ENCODE measurements around the gene MAN1C1.

Gene MAN1C1

DNA sequence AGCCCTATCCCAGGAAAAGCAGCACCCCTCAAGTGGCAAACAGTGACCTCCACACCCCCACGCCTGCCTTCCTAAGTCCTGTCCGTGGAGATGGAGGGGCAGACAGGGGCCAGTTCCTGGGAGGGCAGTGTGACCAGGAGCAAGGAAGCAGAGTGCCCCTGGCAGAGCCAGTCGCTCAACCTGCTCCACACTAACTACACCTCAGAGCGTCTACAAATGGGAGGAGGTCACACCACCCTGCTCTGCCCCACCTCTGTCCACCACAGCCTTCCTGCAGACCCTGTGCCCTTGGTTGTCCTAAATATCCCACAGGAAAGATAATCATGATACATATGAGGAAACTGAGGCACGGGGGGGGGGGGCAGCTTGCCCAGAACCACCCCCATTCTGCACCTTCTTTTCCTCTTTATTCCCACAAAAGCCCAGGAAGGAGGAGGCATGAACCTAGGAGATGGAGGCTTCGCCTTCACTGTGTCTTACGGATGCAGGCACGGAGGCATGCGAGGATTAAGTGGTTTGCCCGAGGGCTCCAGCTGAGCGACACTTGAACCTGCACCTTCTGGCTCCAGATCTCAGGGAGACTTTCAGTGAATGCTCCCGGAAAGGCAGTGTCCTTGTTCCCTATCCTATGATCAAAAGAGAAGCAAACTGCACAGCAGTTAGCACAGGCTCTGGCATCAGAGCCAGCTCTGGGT lies 140.7 kb downstream of the MAN1C1 start:
- DNase-seq (ENCODE audit: low read depth in 1 of 2, low spot score in 1 of 2) = no peak

- no peak for DNase-seq (ENCODE audit: low read depth in 1 of 2, low spot score in 1 of 2)
These were observed 141.2 kb downstream of the MAN1C1 start for GRCh38 chr1:25757846-25758185.

DNA sequence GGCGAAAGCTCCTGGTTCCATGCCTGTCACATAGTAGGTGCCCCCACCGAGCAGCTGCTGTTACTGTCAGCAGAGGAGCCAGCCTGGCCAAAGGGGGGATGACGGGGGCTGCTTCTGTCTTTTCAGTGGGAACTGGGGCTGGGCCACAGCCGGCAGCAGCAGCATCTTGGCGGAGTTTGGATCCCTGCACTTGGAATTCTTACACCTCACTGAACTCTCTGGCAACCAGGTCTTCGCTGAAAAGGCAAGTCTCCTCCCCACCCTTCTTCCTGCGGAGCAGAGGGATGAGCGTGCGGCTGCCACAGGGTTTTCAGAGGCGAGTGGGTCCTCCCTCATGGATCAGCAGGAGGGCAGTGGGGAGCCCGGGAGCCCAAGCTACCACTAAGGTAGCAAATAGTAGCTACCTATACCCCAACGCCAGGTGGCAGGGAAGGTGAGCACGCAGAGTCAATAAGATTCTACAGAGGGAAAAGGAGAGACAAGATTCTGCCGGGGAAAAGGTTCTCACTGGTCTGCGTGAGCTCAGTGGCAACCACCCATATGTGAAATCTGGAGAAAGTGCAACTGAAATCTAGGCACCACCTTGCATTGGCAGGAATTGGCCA lies 142.0 kb downstream of the MAN1C1 start:
- DNase-seq (ENCODE audit: low read depth in 1 of 2, low spot score in 1 of 2) = no peak

- DNase-seq (ENCODE audit: low read depth in 1 of 2, low spot score in 1 of 2) = no peak
These were observed 143.6 kb downstream of the MAN1C1 start for GRCh38 chr1:25760122-25760719.

- no peak for DNase-seq (ENCODE audit: low read depth in 1 of 2, low spot score in 1 of 2)
These were observed 144.3 kb downstream of the MAN1C1 start for GRCh38 chr1:25760871-25761270.

- no peak for DNase-seq (ENCODE audit: low read depth in 1 of 2, low spot score in 1 of 2)
These were observed 146.9 kb downstream of the MAN1C1 start for GRCh38 chr1:25763493-25763892.

GRCh38 chr1:25765136-25765922 lies 148.7 kb downstream of the MAN1C1 start:
- no peak for DNase-seq (ENCODE audit: low read depth in 1 of 2, low spot score in 1 of 2)

GRCh38 chr1:25765923-25766589 lies 149.5 kb downstream of the MAN1C1 start:
- DNase-seq (ENCODE audit: low read depth in 1 of 2, low spot score in 1 of 2) = no peak

DNA sequence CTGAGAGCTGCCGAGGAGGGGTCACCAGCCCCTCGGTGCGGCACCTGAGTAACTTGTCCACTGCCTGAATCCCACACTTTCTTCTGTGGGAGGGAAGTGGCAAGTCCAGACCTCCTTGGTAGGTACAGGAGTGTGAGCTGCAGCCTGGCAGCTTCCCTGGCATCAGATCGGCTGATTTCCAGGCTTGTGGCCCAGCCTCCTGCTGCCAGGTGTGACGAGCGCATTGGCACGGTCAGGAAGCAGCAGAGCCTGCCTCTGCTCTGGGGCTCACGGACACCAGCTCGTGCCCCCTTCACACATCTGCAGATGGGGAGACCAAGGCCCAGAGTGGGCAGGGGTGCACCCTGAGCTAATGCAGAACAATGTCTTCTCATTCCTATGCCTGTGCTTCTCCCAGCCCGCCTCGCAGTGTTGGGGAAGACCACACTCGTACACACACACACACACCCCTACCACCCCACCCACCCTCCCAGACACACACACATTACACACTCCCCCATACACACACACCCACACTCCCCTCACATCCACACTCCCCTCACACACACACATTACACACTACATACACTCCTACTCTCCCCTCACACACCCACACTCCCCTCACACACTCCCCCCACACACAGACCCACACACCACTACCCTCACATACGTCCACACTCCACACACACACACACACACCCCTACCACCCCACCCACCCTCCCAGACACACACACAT lies 150.3 kb downstream of the MAN1C1 start:
- no peak for DNase-seq (ENCODE audit: low read depth in 1 of 2, low spot score in 1 of 2)

DNA sequence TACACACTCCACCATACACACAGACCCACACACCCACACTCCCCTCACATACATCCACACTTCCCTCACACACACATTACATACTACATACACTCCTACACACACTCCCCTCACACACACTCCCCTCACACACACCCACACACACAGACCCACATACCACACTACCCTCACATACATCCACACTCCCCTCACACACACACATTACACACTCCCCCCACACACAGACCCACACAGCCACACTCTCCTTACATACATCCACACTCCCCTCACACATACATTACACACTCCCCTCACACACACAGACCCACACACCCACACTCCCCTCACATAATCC lies 150.8 kb downstream of the MAN1C1 start:
- DNase-seq (ENCODE audit: low read depth in 1 of 2, low spot score in 1 of 2) = no peak

GRCh38 chr1:25768999-25769398 lies 152.4 kb downstream of the MAN1C1 start:
- no peak for DNase-seq (ENCODE audit: low read depth in 1 of 2, low spot score in 1 of 2)

DNA sequence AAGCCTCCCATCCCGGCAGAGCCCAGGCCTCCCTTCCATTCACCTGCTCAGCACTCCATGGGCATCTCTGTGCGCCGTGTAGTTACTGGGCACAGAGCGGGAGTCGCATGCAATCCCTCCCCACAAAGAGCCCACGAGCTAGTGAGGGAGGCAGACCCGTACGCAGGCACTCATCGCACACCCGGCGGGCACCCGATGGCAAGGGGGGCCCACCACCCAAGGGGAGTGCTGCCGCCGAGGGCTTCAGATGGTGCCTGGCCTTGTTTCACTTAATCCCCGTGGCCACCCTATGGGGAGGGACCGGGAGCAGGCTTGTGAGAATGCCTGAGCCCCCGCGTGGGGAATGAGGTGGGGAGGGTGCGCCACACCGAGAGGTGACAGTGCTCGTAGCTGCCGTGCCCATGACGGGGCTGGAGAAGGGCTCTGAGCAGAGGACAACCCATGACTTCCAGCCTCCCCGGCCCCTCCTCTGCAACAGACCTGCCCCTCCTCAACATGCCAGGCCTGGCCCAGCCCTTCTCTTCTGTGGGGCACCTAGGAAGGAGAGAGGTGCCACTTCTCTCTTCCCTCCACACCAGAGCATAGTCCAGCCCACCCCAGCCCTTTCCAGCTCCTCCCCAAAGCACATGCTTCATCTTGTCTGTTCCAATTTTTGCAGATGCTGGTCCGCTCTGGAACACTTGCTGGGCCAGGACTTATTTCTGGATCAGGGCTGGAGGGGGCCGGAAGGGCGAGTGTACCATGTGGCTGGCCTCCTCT lies 153.2 kb downstream of the MAN1C1 start:
- no peak for DNase-seq (ENCODE audit: low read depth in 1 of 2, low spot score in 1 of 2)

- no peak for DNase-seq (ENCODE audit: low read depth in 1 of 2, low spot score in 1 of 2)
These were observed 154.1 kb downstream of the MAN1C1 start for GRCh38 chr1:25770541-25771220.

DNA sequence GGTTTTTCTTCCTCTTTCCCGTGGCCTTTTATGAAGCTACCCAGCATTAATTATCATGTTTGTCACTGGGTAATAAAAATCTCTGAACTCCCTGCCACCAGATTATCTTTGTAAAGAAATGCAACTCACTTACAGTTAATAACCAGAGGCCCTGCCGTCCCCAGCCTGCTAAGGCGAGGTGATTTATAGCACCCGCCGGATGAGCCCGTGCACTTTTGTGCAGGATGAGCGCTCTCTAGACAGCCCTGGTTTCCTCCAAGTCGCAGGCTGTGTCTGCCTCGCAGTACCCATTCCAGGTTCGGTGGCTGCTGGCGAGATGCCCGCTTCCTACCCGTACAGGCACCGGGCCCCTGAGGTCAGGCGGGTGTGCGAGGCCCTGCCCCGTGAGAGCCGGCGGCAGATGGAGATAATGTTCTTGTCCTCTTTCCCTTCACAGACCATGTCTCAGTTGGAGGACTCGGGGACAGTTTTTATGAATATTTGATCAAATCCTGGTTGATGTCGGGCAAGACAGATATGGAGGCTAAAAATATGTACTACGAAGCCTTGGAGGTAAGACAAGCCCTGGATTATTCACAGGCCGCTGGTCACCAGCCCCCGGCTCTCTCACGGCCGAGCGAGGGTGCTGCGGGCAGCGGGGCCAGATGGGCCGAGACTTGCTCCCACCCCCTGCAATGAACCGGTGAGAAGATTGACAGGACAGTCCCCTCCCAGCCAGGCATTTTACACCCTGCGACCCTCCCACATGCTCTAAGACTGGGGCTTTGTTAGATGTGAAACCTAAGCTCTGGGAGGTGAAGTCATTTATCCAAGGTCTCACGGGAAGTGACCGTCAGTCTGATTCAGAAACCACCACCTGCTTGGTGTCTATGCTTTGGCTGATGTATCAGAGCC lies 154.9 kb downstream of the MAN1C1 start:
- no peak for DNase-seq (ENCODE audit: low read depth in 1 of 2, low spot score in 1 of 2)

GRCh38 chr1:25772164-25772563 lies 155.6 kb downstream of the MAN1C1 start:
- DNase-seq (ENCODE audit: low read depth in 1 of 2, low spot score in 1 of 2) = no peak

DNA sequence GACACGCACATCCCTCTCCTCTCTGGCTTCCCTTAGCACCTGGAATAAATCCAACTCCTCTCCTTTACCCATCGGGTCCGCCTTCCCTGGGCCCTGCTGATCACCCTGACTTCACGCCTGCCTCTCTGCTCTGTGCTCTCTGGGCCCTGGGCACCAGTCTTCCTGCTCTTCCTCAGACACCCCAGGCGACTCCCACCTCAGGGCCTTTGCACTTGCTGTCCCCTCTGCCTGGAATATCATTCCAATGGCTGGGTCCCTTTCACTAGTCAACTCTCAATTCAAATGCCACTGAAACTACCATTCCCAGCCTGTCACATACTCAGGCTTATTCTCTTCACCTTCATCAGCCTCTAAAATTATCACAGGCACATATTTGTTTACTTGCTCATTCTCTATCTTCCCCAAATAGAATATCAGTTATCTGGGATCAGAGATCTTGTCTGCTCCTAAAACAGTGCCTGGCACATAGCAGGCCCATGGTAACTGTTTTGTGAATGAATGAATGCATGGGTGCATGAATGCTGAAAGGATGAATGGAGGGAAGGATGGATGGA lies 156.2 kb downstream of the MAN1C1 start:
- DNase-seq (ENCODE audit: low read depth in 1 of 2, low spot score in 1 of 2) = no peak

- no peak for DNase-seq (ENCODE audit: low read depth in 1 of 2, low spot score in 1 of 2)
These were observed 157.0 kb downstream of the MAN1C1 start for GRCh38 chr1:25773441-25774125.
